Hepatocyte (in vitro differentiated cells): Measurements from ENCODE around the gene AP5S1. TPM values are rescaled to one million over a fixed set of nuclear protein-coding genes. Genes with fewer than 3 reads are reported as not detected.

ENCODE experiments used
- DNase-seq: peaks from one replicate; pipeline ENCODE4 v3.0.0-alpha.2; 2016; ENCODE audit warnings: low spot score
- H2AFZ ChIP-seq: fragments of 200-600 bp; sonication (generic); 2 replicates; pipeline ENCODE4 v1.6.0; 2016; ENCODE audit warnings: antibody characterized with exemption, mild to moderate bottlenecking
- H3K27ac ChIP-seq: fragments of 200-600 bp; sonication (generic); 2 replicates; pipeline ENCODE4 v1.5.1; 2016; ENCODE audit warnings: mild to moderate bottlenecking
- H3K27me3 ChIP-seq: fragments of 200-600 bp; sonication (generic); 2 replicates; pipeline ENCODE4 v1.6.1; 2016
- H3K36me3 ChIP-seq: fragments of 200-600 bp; sonication (generic); replicated peaks from 2 replicates; pipeline ENCODE4 v1.5.1; 2016; ENCODE audit warnings: low read depth; ENCODE audit not compliant: insufficient read depth
- H3K4me1 ChIP-seq: fragments of 200-600 bp; sonication (generic); 2 replicates; pipeline ENCODE4 v1.5.1; 2016; ENCODE audit warnings: mild to moderate bottlenecking, moderate library complexity; ENCODE audit not compliant: insufficient read depth
- H3K4me2 ChIP-seq: fragments of 200-600 bp; sonication (generic); 2 replicates; pipeline ENCODE4 v1.6.0; 2016
- H3K4me3 ChIP-seq: fragments of 200-600 bp; sonication (generic); 2 replicates; pipeline ENCODE4 v1.5.1; 2016; ENCODE audit warnings: mild to moderate bottlenecking
- H3K79me2 ChIP-seq: fragments of 200-600 bp; sonication (generic); 2 replicates; pipeline ENCODE4 v1.6.0; 2017; ENCODE audit warnings: mild to moderate bottlenecking
- H3K9me2 ChIP-seq: fragments of 200-600 bp; sonication (generic); replicated peaks from 2 replicates; pipeline ENCODE4 v1.6.0; 2017; ENCODE audit warnings: mild to moderate bottlenecking; ENCODE audit not compliant: insufficient read depth
- H3K9me3 ChIP-seq: fragments of 200-600 bp; sonication (generic); 2 replicates; pipeline ENCODE4 v1.5.1; 2016; ENCODE audit warnings: low read depth, mild to moderate bottlenecking
- H4K20me1 ChIP-seq: fragments of 200-600 bp; sonication (generic); 2 replicates; pipeline ENCODE4 v1.6.0; 2016; ENCODE audit warnings: mild to moderate bottlenecking; ENCODE audit not compliant: insufficient read depth, poor library complexity, severe bottlenecking
- EZH2 ChIP-seq: fragments of 200-600 bp; sonication (generic); IDR thresholded peaks from 2 replicates; pipeline ENCODE4 v1.6.1; 2016; ENCODE audit warnings: antibody characterized with exemption, mild to moderate bottlenecking, borderline replicate concordance
- EZH2phosphoT487 ChIP-seq: fragments of 200-600 bp; sonication (generic); IDR thresholded peaks from one replicate; pipeline ENCODE4 v1.6.1; 2018; ENCODE audit warnings: antibody characterized with exemption, mild to moderate bottlenecking, low read depth, moderate library complexity; ENCODE audit not compliant: unreplicated experiment, severe bottlenecking
- WGBS: methylation state at CpG from one replicate; pipeline ENCODE4 v1.1.6; 2016; ENCODE audit warnings: low lambda C conversion rate; ENCODE audit errors: missing lambda C conversion rate; 5-methylcytosine and 5-hydroxymethylcytosine counted together
- polyA plus RNA-seq: library from polyadenylated mRNA; unstranded; fragments of >200 nt; fragmentation: Nextera tagmentation; extraction: Ambion mirVana; gene quantifications from 2 replicates; pipeline ENCODE4 v1.2.1, GENCODE V29; 2016
- total RNA-seq: library from RNA; depleted of rRNA; stranded (reverse); fragments of >200 nt; gene quantifications from 2 replicates; pipeline ENCODE4 v1.2.3, GENCODE V29; 2014
- TF ChIP-seq, protein P1 (sequence below): fragments of 200-600 bp; sonication (generic); IDR thresholded peaks from 2 replicates; pipeline ENCODE4 v1.5.1; 2016; ENCODE audit warnings: antibody characterized with exemption, mild to moderate bottlenecking; ENCODE audit not compliant: poor library complexity

Gene AP5S1, protein sequence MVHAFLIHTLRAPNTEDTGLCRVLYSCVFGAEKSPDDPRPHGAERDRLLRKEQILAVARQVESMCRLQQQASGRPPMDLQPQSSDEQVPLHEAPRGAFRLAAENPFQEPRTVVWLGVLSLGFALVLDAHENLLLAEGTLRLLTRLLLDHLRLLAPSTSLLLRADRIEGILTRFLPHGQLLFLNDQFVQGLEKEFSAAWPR
- total RNA-seq (13.8 and 15.9 TPM in 2 replicates), polyA plus RNA-seq (19.7 and 21.8 TPM in 2 replicates)

DNA sequence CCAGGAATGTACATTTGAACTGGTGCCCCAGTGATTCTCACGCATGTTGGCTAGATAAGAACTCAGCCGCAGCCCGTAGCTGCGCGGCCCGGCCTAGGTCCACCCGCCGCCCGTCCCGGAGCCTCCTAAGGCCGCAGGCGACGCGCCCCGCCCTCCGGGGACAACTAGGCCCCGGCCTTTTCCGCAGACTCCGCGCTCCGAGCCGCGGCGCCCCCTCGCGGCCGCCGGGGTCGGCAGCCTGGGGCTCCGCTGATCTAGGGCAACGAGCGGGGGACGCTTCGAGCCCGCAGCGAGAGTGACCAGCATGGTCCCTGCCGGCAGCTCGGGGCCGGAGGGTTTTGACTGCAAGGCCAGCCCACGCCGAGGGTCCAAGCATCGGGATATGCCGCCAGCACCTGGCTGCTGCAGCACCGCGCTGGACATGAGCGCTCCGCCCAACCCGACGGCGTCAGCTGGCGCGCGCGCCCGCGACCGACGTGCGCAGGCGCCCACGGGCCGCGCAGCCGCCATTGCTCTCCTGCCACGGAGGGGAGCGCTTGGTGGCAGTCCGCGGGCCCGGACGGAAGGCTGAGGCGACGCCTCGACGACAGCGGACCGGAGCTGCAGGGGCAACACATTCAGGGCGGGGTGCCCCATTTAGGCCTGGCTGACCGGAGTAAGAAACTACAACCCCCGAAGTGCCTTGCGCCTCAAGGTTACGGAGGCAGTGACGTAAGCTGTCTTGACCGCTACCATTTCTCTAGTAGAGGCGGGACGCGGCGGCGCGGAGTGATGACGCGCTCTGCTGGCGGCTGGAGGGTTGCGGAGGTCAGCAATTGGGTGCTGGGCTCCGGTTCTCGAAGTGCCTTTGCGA, at the start of gene AP5S1:
AP5S1 (plus strand) TSS at position 500 of the 853 bp plus-strand sequence. CDS start 1,571 bp downstream, outside the sequence.
- peak; percentile 98 for DNase-seq
- TF ChIP-seq EZH2: no peak
- TF ChIP-seq, protein P1, sequence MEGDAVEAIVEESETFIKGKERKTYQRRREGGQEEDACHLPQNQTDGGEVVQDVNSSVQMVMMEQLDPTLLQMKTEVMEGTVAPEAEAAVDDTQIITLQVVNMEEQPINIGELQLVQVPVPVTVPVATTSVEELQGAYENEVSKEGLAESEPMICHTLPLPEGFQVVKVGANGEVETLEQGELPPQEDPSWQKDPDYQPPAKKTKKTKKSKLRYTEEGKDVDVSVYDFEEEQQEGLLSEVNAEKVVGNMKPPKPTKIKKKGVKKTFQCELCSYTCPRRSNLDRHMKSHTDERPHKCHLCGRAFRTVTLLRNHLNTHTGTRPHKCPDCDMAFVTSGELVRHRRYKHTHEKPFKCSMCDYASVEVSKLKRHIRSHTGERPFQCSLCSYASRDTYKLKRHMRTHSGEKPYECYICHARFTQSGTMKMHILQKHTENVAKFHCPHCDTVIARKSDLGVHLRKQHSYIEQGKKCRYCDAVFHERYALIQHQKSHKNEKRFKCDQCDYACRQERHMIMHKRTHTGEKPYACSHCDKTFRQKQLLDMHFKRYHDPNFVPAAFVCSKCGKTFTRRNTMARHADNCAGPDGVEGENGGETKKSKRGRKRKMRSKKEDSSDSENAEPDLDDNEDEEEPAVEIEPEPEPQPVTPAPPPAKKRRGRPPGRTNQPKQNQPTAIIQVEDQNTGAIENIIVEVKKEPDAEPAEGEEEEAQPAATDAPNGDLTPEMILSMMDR: peak; percentile 100
- no peaks in the 10 kb centered on the region for H3K27me3 ChIP-seq
- peaks cover 7% of the 10 kb centered on the region for H3K4me1 ChIP-seq
- H3K79me2 ChIP-seq: peaks cover 11% of the 10 kb centered on the region
- H2AFZ ChIP-seq: peak within 1 kb of the TSS; percentile 53
- no peaks in the 10 kb centered on the region for H3K36me3 ChIP-seq
- no peaks in the 10 kb centered on the region for H4K20me1 ChIP-seq
- H3K9me2 ChIP-seq: no peaks in the 10 kb centered on the region
- H3K27ac ChIP-seq: peak within 1 kb of the TSS; percentile 96
- 1% methylated on average over 94 of the region's 96 CpGs for WGBS
- H3K9me3 ChIP-seq: no peaks in the 10 kb centered on the region
- H3K4me2 ChIP-seq: peak within 1 kb of the TSS; percentile 84
- peak within 1 kb of the TSS; percentile 62 for H3K4me3 ChIP-seq

DNA sequence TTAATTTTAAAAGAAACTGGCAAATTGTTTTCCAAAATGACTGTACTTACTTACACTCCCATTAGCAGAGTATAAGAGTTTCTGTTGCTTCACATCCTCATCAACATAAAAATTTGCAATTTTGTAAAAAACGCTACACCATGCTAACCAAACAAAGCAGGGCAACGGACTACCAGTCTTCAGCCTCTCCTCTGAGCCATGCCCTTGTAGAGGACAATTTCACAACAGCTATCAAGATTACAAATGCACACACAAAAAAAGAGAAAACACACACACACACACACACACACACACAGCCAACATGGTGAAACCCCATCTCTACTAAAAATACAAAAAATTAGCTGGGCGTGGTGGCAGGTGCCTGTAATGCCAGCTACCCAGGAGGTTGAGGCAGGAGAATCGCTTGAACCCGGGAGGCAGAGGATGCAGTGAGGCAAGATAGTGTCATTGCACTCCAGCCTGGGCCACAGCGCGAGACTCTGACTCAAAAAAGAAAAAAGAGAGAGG, 48.7 kb upstream of the AP5S1 start:
- H3K4me3 ChIP-seq: no peak overlapping the region
- H3K9me3 ChIP-seq: no peaks in the 10 kb centered on the region
- TF ChIP-seq, protein P1: no peak
- TF ChIP-seq EZH2phosphoT487 (no peak), EZH2 (no peak)
- no peak overlapping the region for H2AFZ ChIP-seq
- peaks cover 13% of the 10 kb centered on the region for H3K4me1 ChIP-seq
- H3K4me2 ChIP-seq: no peak overlapping the region
- no peak overlapping the region for H3K27ac ChIP-seq
- H3K36me3 ChIP-seq: no peaks in the 10 kb centered on the region
- no peaks in the 10 kb centered on the region for H3K27me3 ChIP-seq
- H3K9me2 ChIP-seq: no peaks in the 10 kb centered on the region
- H3K79me2 ChIP-seq: no peaks in the 10 kb centered on the region
- 82% methylated on average over 7 of the region's 7 CpGs for WGBS
- DNase-seq: no peak
- H4K20me1 ChIP-seq: no peaks in the 10 kb centered on the region

DNA sequence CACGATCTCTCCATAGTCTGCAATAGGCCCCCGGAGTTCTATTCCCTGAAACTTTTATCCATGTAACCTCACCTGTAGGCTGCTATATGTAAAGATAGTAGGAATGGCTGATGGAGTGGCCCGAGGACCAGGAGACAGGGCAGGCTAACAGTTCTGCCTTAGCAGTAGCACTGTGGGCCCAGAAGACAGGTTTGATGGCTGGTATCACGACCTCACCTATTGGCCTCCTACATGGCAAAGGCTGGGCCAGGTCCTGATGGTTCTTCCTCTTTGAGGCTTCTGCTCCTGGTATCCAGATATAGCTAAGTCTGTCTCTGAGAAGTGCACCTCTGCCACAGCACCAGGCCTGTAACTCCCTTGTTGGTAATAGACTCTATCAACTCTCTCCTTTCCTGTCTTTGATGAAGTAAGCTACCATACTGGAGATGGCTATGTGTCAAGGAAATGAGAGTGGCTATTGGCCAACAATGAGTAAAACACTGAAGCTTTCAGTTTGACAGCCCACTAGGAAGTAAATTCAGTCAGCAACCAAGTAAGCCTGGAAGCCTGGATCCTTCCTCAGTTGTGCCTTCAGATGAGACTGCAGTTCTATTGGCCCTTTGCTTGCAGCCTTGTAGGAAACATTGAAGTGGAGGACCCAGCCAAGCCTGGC, 44.8 kb upstream of the AP5S1 start:
- Histone ChIP-seq H3K36me3 (no peaks in the 10 kb centered on the region), H3K27ac (no peak overlapping the region), H3K4me2 (no peak overlapping the region), H2AFZ (no peak overlapping the region), H3K9me2 (no peaks in the 10 kb centered on the region), H3K4me3 (no peak overlapping the region), H3K9me3 (no peaks in the 10 kb centered on the region), H3K4me1 (peaks cover 14% of the 10 kb centered on the region), H3K79me2 (no peaks in the 10 kb centered on the region), H4K20me1 (no peaks in the 10 kb centered on the region), H3K27me3 (peaks cover 12% of the 10 kb centered on the region)
- DNase-seq: no peak
- no peak for TF ChIP-seq EZH2phosphoT487
- TF ChIP-seq EZH2: no peak
- WGBS: 84% methylated on average over 4 of the region's 4 CpGs

DNA sequence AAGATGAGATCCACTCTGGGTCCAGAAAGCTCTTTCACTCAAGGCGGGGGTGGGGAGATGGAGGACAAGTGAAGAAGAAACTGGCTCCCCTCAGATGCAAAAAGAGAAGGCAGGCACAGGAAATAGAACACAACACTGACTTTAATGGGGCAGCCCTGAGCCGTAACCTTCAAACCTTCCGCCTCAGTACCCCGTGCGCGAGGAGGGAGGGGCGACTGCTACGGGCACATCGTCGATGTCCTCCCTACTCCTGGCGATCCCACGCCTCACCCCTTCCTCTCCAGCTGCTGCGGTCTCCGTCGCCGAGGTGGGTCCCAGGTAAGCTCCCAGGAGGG, 43.0 kb upstream of the AP5S1 start:
- H3K79me2 ChIP-seq: no peaks in the 10 kb centered on the region
- no peaks in the 10 kb centered on the region for H3K36me3 ChIP-seq
- no peaks in the 10 kb centered on the region for H3K9me2 ChIP-seq
- H3K27me3 ChIP-seq: peaks cover 12% of the 10 kb centered on the region
- peak overlapping the region; percentile 17 for H3K4me3 ChIP-seq
- peak overlapping the region; percentile 58 for H2AFZ ChIP-seq
- DNase-seq: no peak
- TF ChIP-seq EZH2phosphoT487 (no peak), EZH2 (no peak)
- TF ChIP-seq, protein P1: no peak
- H3K9me3 ChIP-seq: no peaks in the 10 kb centered on the region
- no peaks in the 10 kb centered on the region for H4K20me1 ChIP-seq
- no peak overlapping the region for H3K27ac ChIP-seq
- H3K4me1 ChIP-seq: peaks cover 18% of the 10 kb centered on the region
- peak overlapping the region; percentile 90 for H3K4me2 ChIP-seq
- WGBS: 14% methylated on average over 16 of the region's 16 CpGs
